Right lobe of liver (tissue), 6 donors: ENCODE results near the gene MTAP. TPM values are rescaled to one million over a fixed set of nuclear protein-coding genes. Genes with fewer than 3 reads are reported as not detected.
A peak's percentile ranks its signal among the peaks of the same experiment; 100 is the strongest.

Experiments
- ATAC-seq, 4 donors: fragments of 200-7000 bp; cut with Tn5 transposase; one replicate each; pipeline ENCODE4 v1.9.1; 2020; ENCODE audit warnings: mild to moderate bottlenecking in 4 of 4, moderate library complexity in 4 of 4
- DNase-seq, 3 donors: peaks; one replicate each; pipeline ENCODE4 v3.0.0-alpha.2; 2020
- H3K27ac ChIP-seq, 3 donors: fragments of 200-600 bp; one replicate each; pipeline ENCODE4 v1.8.0; 2022
- H3K27me3 ChIP-seq, 2 donors: fragments of 200-600 bp; one replicate each; pipeline ENCODE4 v1.8.0; 2022
- H3K36me3 ChIP-seq, 4 donors: fragments of 200-600 bp; sonication (generic) in 1 of 4; one replicate each; pipeline versions ENCODE4 v1.5.1 to v1.8.0; 2017 to 2022; ENCODE audit warnings: control low read depth in 1 of 4
- H3K4me1 ChIP-seq, 4 donors: fragments of 200-600 bp; sonication (generic) in 1 of 4; one replicate each; pipeline versions ENCODE4 v1.5.1 to v1.8.0; 2017 to 2022; ENCODE audit warnings: control low read depth in 1 of 4
- H3K4me3 ChIP-seq, 3 donors: fragments of 200-600 bp; one replicate each; pipeline ENCODE4 v1.8.0; 2022
- H3K9me3 ChIP-seq, 4 donors: fragments of 200-600 bp; sonication (generic) in 1 of 4; one replicate each; pipeline versions ENCODE4 v1.5.1 to v1.8.0; 2017 to 2022; ENCODE audit warnings: control low read depth in 1 of 4
- CTCF ChIP-seq, 4 donors: fragments of 200-600 bp in 3 of 4; fragments of 450-650 bp in 1 of 4; IDR thresholded peaks; one replicate each; pipeline versions ENCODE4 v1.5.1 to v1.8.0; 2016 to 2022; ENCODE audit warnings: antibody characterized with exemption in 4 of 4, mild to moderate bottlenecking in 2 of 4
- POLR2A ChIP-seq: fragments of 450-650 bp; IDR thresholded peaks from one replicate; pipeline ENCODE4 v1.6.1; 2017; ENCODE audit warnings: antibody characterized with exemption, mild to moderate bottlenecking
- WGBS: methylation state at CpG from one replicate; pipeline ENCODE4 v1.1.6; 2018; ENCODE audit warnings: low coverage, low lambda C conversion rate; ENCODE audit not compliant: insufficient coverage; ENCODE audit errors: missing lambda C conversion rate; 5-methylcytosine and 5-hydroxymethylcytosine counted together
- intact Hi-C, 2 donors: fragments of 100-400 bp; cut with DNase I; formaldehyde crosslinking; loops; one replicate each; pipeline versions ENCODE4 v1.11.2 to v1.14.1; 2022
- total RNA-seq, 6 experiments: library from RNA; depleted of rRNA in 2 of 6; stranded (reverse); fragments of >200 nt in 2 of 6; fragmentation: NEBNext Ultra II Directional in 3 of 6; extraction: Animal tissue kit (Norgen Biotek cat#: 25700) in 3 of 6; gene quantifications; one replicate each; pipeline versions ENCODE4 v1.1.0 to v1.2.4, GENCODE V29; 2016 to 2023
- donor health status: DM: no; HTN: yes; CAD: no.
- donor health status: DM: no; HTN: no; CAD: no.
- donor health status: DM: no; HTN: no; CAD: no.
- donor health status: DM: no; HTN: yes; CAD: no.
- donor health status: DM: no; HTN: yes; CAD: no.

MTAP gene
- total RNA-seq, 6 experiments from 2014 or later, result 18.1 to 23.7 (median 20.5) TPM

DNA sequence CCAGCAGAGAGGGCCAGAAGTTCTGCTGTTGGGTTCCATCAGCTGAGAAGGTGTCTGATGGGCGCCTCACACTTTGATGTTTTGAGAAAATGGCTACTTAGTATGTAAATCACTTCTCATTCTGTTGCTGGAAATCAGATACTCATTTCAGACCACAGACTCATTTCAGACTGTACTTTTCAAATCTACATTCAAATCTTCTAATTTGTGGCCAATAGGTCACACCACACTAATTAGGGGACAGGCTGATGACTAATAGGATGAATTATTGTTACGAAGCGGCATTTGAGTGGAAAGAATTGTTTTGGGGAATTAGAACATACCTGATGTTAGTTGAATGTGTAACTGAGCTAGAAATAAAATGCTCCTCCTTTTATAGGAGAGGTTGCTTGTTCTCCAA lies 13.2 kb downstream of the MTAP start:
- Histone ChIP-seq H3K36me3 (peaks cover 0 to 28% (median 14%) of the 10 kb centered on the region in 4 donors), H3K9me3 (no peaks in the 10 kb centered on the region), H3K27ac (no peak overlapping the region), H3K4me1 (peaks cover 0 to 8% (median 0%) of the 10 kb centered on the region in 4 donors), H3K27me3 (no peaks in the 10 kb centered on the region), H3K4me3 (no peak overlapping the region)
- ATAC-seq (no peak), DNase-seq (no peak)
- intact Hi-C loops, result loop anchor here in 1 of 2 donors (10.0 kb wide), 1 partner anchor 439 kb away; no protein-coding TSS in a partner anchor
- TF ChIP-seq POLR2A, result no peak
- 100% methylated on average over 3 of the region's 3 CpGs for WGBS

- Histone ChIP-seq H3K9me3 (no peaks in the 10 kb centered on the region), H3K27me3 (no peaks in the 10 kb centered on the region), H3K36me3 (peaks cover 0 to 28% (median 14%) of the 10 kb centered on the region in 4 donors), H3K4me3 (no peak overlapping the region), H3K4me1 (peaks cover 0 to 8% (median 0%) of the 10 kb centered on the region in 4 donors), H3K27ac (no peak overlapping the region)
- TF ChIP-seq CTCF (IDR thresholded peaks at IDR 0.05) (no peak), POLR2A (no peak)
- WGBS, result no CpG with 5 or more reads among the region's 3 CpGs
- intact Hi-C loops, result loop anchor here in 1 of 2 donors (10.0 kb wide), 1 partner anchor 438 kb away; no protein-coding TSS in a partner anchor
- ATAC-seq (peak in 1 of 4 donors; percentile 12), DNase-seq (no peak)
Measured at GRCh38 chr9:21817176-21817575, 14.7 kb downstream of the MTAP start.

GRCh38 chr9:21825637-21826036 lies 23.2 kb downstream of the MTAP start:
- no peak overlapping the region for H3K27ac ChIP-seq
- no peak for TF ChIP-seq POLR2A
- peaks cover 0 to 4% (median 0%) of the 10 kb centered on the region in 4 donors for H3K36me3 ChIP-seq
- DNase-seq (no peak), ATAC-seq (no peak)
- intact Hi-C loops, result no loop called here
- no peaks in the 10 kb centered on the region for H3K9me3 ChIP-seq
- no peak overlapping the region for H3K4me3 ChIP-seq
- no peaks in the 10 kb centered on the region for H3K27me3 ChIP-seq
- WGBS, result 100% methylated on average over 2 of the region's 2 CpGs
- H3K4me1 ChIP-seq, result no peaks in the 10 kb centered on the region

DNA sequence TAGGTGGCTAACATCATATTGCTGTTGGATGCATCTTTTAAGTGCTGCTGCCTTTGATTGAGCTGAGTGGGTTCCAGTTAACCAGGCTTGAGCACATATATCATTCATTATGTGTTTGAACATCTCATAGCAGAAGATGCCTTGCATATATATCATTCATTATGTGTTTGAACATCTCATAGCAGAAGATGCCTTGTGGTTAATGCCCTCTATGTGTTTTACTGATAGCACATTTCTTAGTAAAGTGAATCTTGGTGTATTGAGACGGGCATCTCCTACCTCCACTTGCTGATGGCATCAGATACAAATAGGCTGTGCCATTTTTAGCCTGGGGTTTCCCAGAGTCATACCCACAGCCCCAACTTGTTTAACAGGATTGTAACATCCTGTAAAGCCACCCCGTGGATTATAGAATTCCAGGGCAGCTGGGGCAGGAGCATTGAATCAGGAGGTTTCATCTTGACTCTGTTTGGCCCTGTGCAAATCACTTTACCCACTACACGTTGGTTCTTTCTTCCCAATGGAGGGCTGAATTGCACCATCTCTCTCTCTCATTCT lies 26.5 kb downstream of the MTAP start:
- 88% methylated on average over 3 of the region's 3 CpGs for WGBS
- DNase-seq (no peak), ATAC-seq (no peak)
- TF ChIP-seq CTCF (IDR thresholded peaks at IDR 0.05), result no peak
- no peak for TF ChIP-seq POLR2A
- Histone ChIP-seq H3K36me3 (peaks cover 0 to 4% (median 2%) of the 10 kb centered on the region in 4 donors), H3K4me3 (no peak overlapping the region), H3K27ac (no peak overlapping the region), H3K4me1 (peaks cover 0 to 11% (median 0%) of the 10 kb centered on the region in 4 donors), H3K9me3 (no peaks in the 10 kb centered on the region), H3K27me3 (no peaks in the 10 kb centered on the region)
- intact Hi-C loops, result no loop called here

DNA sequence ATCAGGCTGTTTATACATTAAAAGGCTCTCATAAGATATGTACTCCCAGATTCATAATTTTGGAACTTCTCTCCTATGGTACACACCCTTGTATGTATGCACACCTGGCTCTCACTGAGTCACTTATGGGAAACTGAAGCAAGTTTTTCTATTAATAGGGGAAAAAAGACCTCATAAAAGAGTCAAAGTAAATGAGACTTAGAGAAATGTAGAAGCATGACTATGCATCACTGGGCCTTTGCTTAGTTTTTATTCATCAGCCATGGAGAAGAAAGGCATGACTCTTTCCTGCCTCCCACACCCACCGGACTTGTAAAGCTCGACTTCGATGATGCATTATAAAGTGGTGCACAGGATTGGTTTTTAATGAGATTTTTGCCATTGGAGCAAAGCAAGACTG lies 28.2 kb downstream of the MTAP start:
- Histone ChIP-seq H3K27me3 (no peaks in the 10 kb centered on the region), H3K36me3 (peaks cover 0 to 4% (median 2%) of the 10 kb centered on the region in 4 donors), H3K27ac (no peak overlapping the region), H3K4me1 (peaks cover 0 to 11% (median 0%) of the 10 kb centered on the region in 4 donors), H3K9me3 (no peaks in the 10 kb centered on the region), H3K4me3 (no peak overlapping the region)
- intact Hi-C loops, result no loop called here
- DNase-seq (no peak), ATAC-seq (no peak)
- TF ChIP-seq CTCF (IDR thresholded peaks at IDR 0.05), result no peak
- no peak for TF ChIP-seq POLR2A
- WGBS, result 89% methylated on average over 3 of the region's 3 CpGs
